ENCODE results near the gene GALNT10.

- TF ChIP-seq CTCF (IDR thresholded peaks at IDR 0.05), result no peak
- no peak for TF ChIP-seq POLR2AphosphoS5 (IDR thresholded peaks at IDR 0.05)
Measured at GRCh38 chr5:154309805-154310204, 119.3 kb downstream of the GALNT10 start.

Measured in esophagus muscularis mucosa (tissue), 3 donors.